Colonic mucosa (tissue), 4 donors: ENCODE results near the gene RTL10. TPM values are rescaled to one million over a fixed set of nuclear protein-coding genes. Genes with fewer than 3 reads are reported as not detected.

ENCODE experiments used
- DNase-seq: peaks from one replicate; pipeline ENCODE4 v3.0.0-alpha.2; 2020
- H3K27ac ChIP-seq: fragments of 200-600 bp; one replicate; pipeline ENCODE4 v1.8.0; 2021
- H3K27me3 ChIP-seq: fragments of 200-600 bp; one replicate; pipeline ENCODE4 v1.8.0; 2021
- H3K36me3 ChIP-seq: fragments of 200-600 bp; one replicate; pipeline ENCODE4 v1.8.0; 2021
- H3K4me1 ChIP-seq: fragments of 200-600 bp; one replicate; pipeline ENCODE4 v1.8.0; 2021; ENCODE audit warnings: mild to moderate bottlenecking
- H3K4me3 ChIP-seq: fragments of 200-600 bp; one replicate; pipeline ENCODE4 v1.8.0; 2021
- H3K9ac ChIP-seq, 2 donors: one replicate each; pipeline ENCODE4 v1.7.0; 2013; ENCODE audit warnings: control low read depth in 2 of 2, low read depth in 2 of 2, low read length in 2 of 2
- H3K9me3 ChIP-seq: fragments of 200-600 bp; one replicate; pipeline ENCODE4 v1.8.0; 2021
- CTCF ChIP-seq: fragments of 200-600 bp; IDR thresholded peaks from one replicate; pipeline ENCODE4 v1.8.0; 2022; ENCODE audit warnings: antibody characterized with exemption, mild to moderate bottlenecking
- intact Hi-C: fragments of 100-400 bp; cut with DNase I; formaldehyde crosslinking; loops from one replicate; pipeline ENCODE4 v1.14.1; 2022
- total RNA-seq, 2 donors: library from RNA; stranded (reverse); fragmentation: NEBNext Ultra II Directional in 1 of 2; extraction: Animal tissue kit (Norgen Biotek cat#: 25700) in 1 of 2; gene quantifications; one replicate each; pipeline ENCODE4 v1.2.1, GENCODE V29; 2021
- donor health status: healthy.
- donor health status: DM: no; HTN: no; CAD: no.
- donor health status: DM: no; HTN: no; CAD: no.

The RTL10 gene
- total RNA-seq, 2 donors from 2014 or later: 9.7 to 14.1 TPM

- H3K4me1 ChIP-seq: no peaks in the 10 kb centered on the region
- no peak overlapping the region for H3K9ac ChIP-seq
- no peaks in the 10 kb centered on the region for H3K36me3 ChIP-seq
- intact Hi-C loops: no loop called here
- no peak for DNase-seq
- TF ChIP-seq CTCF: no peak
- no peaks in the 10 kb centered on the region for H3K9me3 ChIP-seq
- H3K27ac ChIP-seq: no peak overlapping the region
- H3K27me3 ChIP-seq: no peaks in the 10 kb centered on the region
- H3K4me3 ChIP-seq: no peak overlapping the region
These were observed 10.8 kb downstream of the RTL10 start for GRCh38 chr22:19843857-19844376.

GRCh38 chr22:19843107-19843856 is 11.4 kb downstream of the RTL10 start:
- no peak for TF ChIP-seq CTCF
- intact Hi-C loops: no loop called here
- no peak overlapping the region for H3K27ac ChIP-seq
- H3K9me3 ChIP-seq: no peaks in the 10 kb centered on the region
- H3K4me1 ChIP-seq: no peaks in the 10 kb centered on the region
- H3K4me3 ChIP-seq: no peak overlapping the region
- no peak overlapping the region for H3K9ac ChIP-seq
- DNase-seq: peak; percentile 17
- H3K36me3 ChIP-seq: no peaks in the 10 kb centered on the region
- H3K27me3 ChIP-seq: no peaks in the 10 kb centered on the region

GRCh38 chr22:19842393-19843106 is 12.1 kb downstream of the RTL10 start:
- no peaks in the 10 kb centered on the region for H3K36me3 ChIP-seq
- intact Hi-C loops: no loop called here
- no peaks in the 10 kb centered on the region for H3K4me1 ChIP-seq
- H3K9ac ChIP-seq: no peak overlapping the region
- no peak overlapping the region for H3K27ac ChIP-seq
- no peaks in the 10 kb centered on the region for H3K27me3 ChIP-seq
- no peak overlapping the region for H3K4me3 ChIP-seq
- TF ChIP-seq CTCF: no peak
- no peak for DNase-seq
- H3K9me3 ChIP-seq: no peaks in the 10 kb centered on the region

DNA sequence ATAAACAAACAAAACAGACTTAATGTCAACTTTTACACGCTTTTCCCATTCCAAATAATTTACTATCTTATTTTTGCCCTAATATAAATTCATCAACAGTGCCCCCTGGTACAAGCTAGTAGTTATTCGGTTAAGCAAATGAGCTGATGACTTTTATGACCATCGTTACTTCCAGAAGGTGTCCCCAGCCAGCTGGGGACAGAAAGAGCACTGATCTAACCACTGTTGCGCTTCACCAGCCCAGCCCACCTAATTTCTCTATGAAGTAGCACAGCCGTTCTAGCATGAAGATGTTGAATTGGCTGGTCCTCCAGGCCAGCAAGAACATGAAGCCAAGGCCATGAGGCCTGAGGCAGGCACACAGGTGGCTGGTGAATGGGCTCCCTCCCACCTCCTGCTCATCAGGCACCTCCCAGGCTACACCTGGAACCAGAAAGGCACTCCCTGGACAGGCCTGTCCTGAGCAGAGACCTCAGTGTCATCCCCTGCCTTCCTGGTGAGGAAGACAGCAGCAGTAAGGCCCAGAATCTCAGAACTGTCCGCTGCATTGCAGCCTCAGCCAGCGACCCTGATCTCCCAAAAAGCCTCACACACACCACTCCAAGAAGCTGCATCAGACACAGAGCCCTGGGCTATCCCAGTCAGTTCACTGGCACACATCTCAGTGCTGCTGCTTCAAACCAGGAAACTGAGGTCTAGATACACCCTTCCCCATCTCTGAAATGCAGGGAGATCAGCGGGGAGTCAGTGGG is 12.9 kb downstream of the RTL10 start:
- Histone ChIP-seq H3K9ac (no peak overlapping the region), H3K36me3 (no peaks in the 10 kb centered on the region), H3K27ac (no peak overlapping the region), H3K4me3 (no peak overlapping the region), H3K27me3 (no peaks in the 10 kb centered on the region), H3K4me1 (no peaks in the 10 kb centered on the region), H3K9me3 (no peaks in the 10 kb centered on the region)
- DNase-seq: no peak
- intact Hi-C loops: no loop called here
- no peak for TF ChIP-seq CTCF

- Histone ChIP-seq H3K4me3 (no peak overlapping the region), H3K27me3 (no peaks in the 10 kb centered on the region), H3K36me3 (no peaks in the 10 kb centered on the region), H3K4me1 (no peaks in the 10 kb centered on the region), H3K9me3 (no peaks in the 10 kb centered on the region), H3K27ac (no peak overlapping the region), H3K9ac (no peak overlapping the region)
- no peak for DNase-seq
- intact Hi-C loops: no loop called here
- TF ChIP-seq CTCF: no peak
These were observed 13.6 kb downstream of the RTL10 start for GRCh38 chr22:19840955-19841640.
